CD4-positive, alpha-beta T cell (primary cell): ENCODE results near the gene GRM8. TPM values are rescaled to one million over a fixed set of nuclear protein-coding genes. Genes with fewer than 3 reads are reported as not detected.

ENCODE experiments used
- ATAC-seq: fragments of 200-7000 bp; cut with Tn5 transposase; one replicate; pipeline ENCODE4 v1.10.0; 2022; ENCODE audit warnings: mild to moderate bottlenecking; ENCODE audit not compliant: poor library complexity
- CTCF ChIA-PET: fragments of 350-600 bp; sonication (Branson Sonifier 250); formaldehyde crosslinking; loops from one replicate; lab custom pipeline; 2021; ENCODE audit warnings: antibody characterized with exemption, inconsistent platforms; lab: Charles Lee
- POLR2A ChIA-PET: fragments of 350-600 bp; sonication (Branson Sonifier 250); formaldehyde crosslinking; loops from one replicate; lab custom pipeline; 2021; ENCODE audit warnings: antibody characterized with exemption, inconsistent platforms; lab: Charles Lee
- DNase-seq, 14 experiments: peaks; one replicate each; pipeline ENCODE4 v3.0.0-alpha.2; 2013 to 2020; ENCODE audit warnings: mixed read lengths in 2 of 14
- H3K27ac ChIP-seq, 2 donors: one replicate each; pipeline versions ENCODE4 v1.5.1 to v1.7.0; 2013; ENCODE audit warnings: low read length in 2 of 2, low read depth in 1 of 2, mild to moderate bottlenecking in 1 of 2
- H3K27me3 ChIP-seq, 2 experiments: 1 replicate in 1 of 2; 2 replicates in 1 of 2; pipeline versions ENCODE4 v1.6.1 to v1.7.0; 2013; ENCODE audit warnings: low read length in 2 of 2, control low read depth in 1 of 2, mild to moderate bottlenecking in 1 of 2, moderate library complexity in 1 of 2; ENCODE audit not compliant: insufficient read depth in 2 of 2, control insufficient read depth in 1 of 2
- H3K36me3 ChIP-seq: one replicate; pipeline ENCODE4 v1.6.1; 2013; ENCODE audit warnings: low read length, control low read depth; ENCODE audit not compliant: insufficient read depth
- H3K4me1 ChIP-seq: one replicate; pipeline ENCODE4 v1.6.1; 2013; ENCODE audit warnings: low read length, control low read depth; ENCODE audit not compliant: insufficient read depth
- H3K4me3 ChIP-seq: one replicate; pipeline ENCODE4 v1.5.1; 2013; ENCODE audit warnings: mild to moderate bottlenecking, low read length, moderate library complexity
- H3K9me3 ChIP-seq, 2 experiments: 1 replicate in 1 of 2; 2 replicates in 1 of 2; pipeline versions ENCODE4 v1.6.1 to v1.7.0; 2013; ENCODE audit warnings: low read length in 2 of 2, mild to moderate bottlenecking in 2 of 2, control low read depth in 1 of 2, moderate library complexity in 1 of 2; ENCODE audit not compliant: control insufficient read depth in 1 of 2, insufficient read depth in 1 of 2
- H3K27ac Mint-ChIP-seq: one replicate; pipeline ENCODE4 v1.8.0; 2020; ENCODE audit warnings: mixed read lengths
- H3K27me3 Mint-ChIP-seq: one replicate; pipeline ENCODE4 v1.8.0; 2021; ENCODE audit warnings: mixed read lengths
- H3K36me3 Mint-ChIP-seq: one replicate; pipeline ENCODE4 v1.8.0; 2021; ENCODE audit warnings: low read depth, mixed read lengths
- H3K4me1 Mint-ChIP-seq: one replicate; pipeline ENCODE4 v1.8.0; 2021; ENCODE audit warnings: low read depth, mixed read lengths
- H3K4me3 Mint-ChIP-seq: one replicate; pipeline ENCODE4 v1.8.0; 2020; ENCODE audit warnings: mild to moderate bottlenecking, mixed read lengths
- H3K9me3 Mint-ChIP-seq: one replicate; pipeline ENCODE4 v1.8.0; 2020; ENCODE audit warnings: mixed read lengths
- CTCF ChIP-seq: fragments of 200-600 bp; IDR thresholded peaks from one replicate; pipeline ENCODE4 v1.8.0; 2022; ENCODE audit warnings: antibody characterized with exemption, mild to moderate bottlenecking
- intact Hi-C, 2 experiments: fragments of 100-400 bp; cut with DNase I in 1 of 2; cut with micrococcal nuclease in 1 of 2; formaldehyde crosslinking; loops; one replicate each; pipeline versions ENCODE4 v1.15.1 to v1.9.0; 2023 to 2025; cut with DNase I, micrococcal nuclease
- total RNA-seq, 174 experiments: library from RNA in 2 of 174; stranded (reverse) in 2 of 174; gene quantifications; one replicate each; pipeline ENCODE4 v1.2.3 and lab custom pipeline; 2021 to 2026

The GRM8 gene
- total RNA-seq, 2 experiments from 2014 or later = not detected

GRCh38 chr7:126698909-126699308 lies 553.8 kb downstream of the GRM8 start:
- Histone ChIP-seq H3K27me3 (no peaks in the 10 kb centered on the region), H3K27ac (no peak overlapping the region), H3K4me3 (no peak overlapping the region), H3K9me3 (no peaks in the 10 kb centered on the region), H3K36me3 (no peaks in the 10 kb centered on the region), H3K4me1 (no peaks in the 10 kb centered on the region)
- intact Hi-C loops = no loop called here
- H3K27ac Mint-ChIP-seq = no peak overlapping the region
- no peaks in the 10 kb centered on the region for H3K36me3 Mint-ChIP-seq
- DNase-seq = no peak
- no peaks in the 10 kb centered on the region for H3K9me3 Mint-ChIP-seq
- CTCF ChIA-PET = no interaction called here
- ATAC-seq = no peak
- TF ChIP-seq CTCF = no peak
- no peak overlapping the region for H3K4me3 Mint-ChIP-seq
- POLR2A ChIA-PET = no interaction called here
- no peaks in the 10 kb centered on the region for H3K27me3 Mint-ChIP-seq
- H3K4me1 Mint-ChIP-seq = no peaks in the 10 kb centered on the region

GRCh38 chr7:126698446-126698845 lies 554.3 kb downstream of the GRM8 start:
- DNase-seq (no peak), ATAC-seq (no peak)
- ChIA-PET POLR2A (no interaction called here), CTCF (no interaction called here)
- no peaks in the 10 kb centered on the region for H3K4me1 ChIP-seq
- H3K36me3 Mint-ChIP-seq = no peaks in the 10 kb centered on the region
- no peak overlapping the region for H3K27ac ChIP-seq
- intact Hi-C loops = no loop called here
- no peaks in the 10 kb centered on the region for H3K4me1 Mint-ChIP-seq
- H3K27me3 Mint-ChIP-seq = no peaks in the 10 kb centered on the region
- no peaks in the 10 kb centered on the region for H3K9me3 Mint-ChIP-seq
- H3K36me3 ChIP-seq = no peaks in the 10 kb centered on the region
- no peak overlapping the region for H3K4me3 ChIP-seq
- H3K9me3 ChIP-seq = no peaks in the 10 kb centered on the region
- H3K4me3 Mint-ChIP-seq = no peak overlapping the region
- no peaks in the 10 kb centered on the region for H3K27me3 ChIP-seq
- no peak for TF ChIP-seq CTCF
- no peak overlapping the region for H3K27ac Mint-ChIP-seq

GRCh38 chr7:126696256-126697038 lies 556.3 kb downstream of the GRM8 start:
- no peaks in the 10 kb centered on the region for H3K4me1 Mint-ChIP-seq
- CTCF ChIA-PET = no interaction called here
- H3K36me3 Mint-ChIP-seq = no peaks in the 10 kb centered on the region

More at GRCh38 chr7:126696256-126697038, 556.3 kb downstream of the GRM8 start:
- POLR2A ChIA-PET = no interaction called here
- TF ChIP-seq CTCF = no peak
- intact Hi-C loops = no loop called here
- Mint-ChIP-seq H3K27ac (no peak overlapping the region), H3K27me3 (no peaks in the 10 kb centered on the region), H3K4me3 (no peak overlapping the region), H3K9me3 (no peaks in the 10 kb centered on the region)
- no peaks in the 10 kb centered on the region for H3K27me3 ChIP-seq
- DNase-seq (peak in 2 of 14 experiments; percentile 25 to 26), ATAC-seq (no peak)
- H3K4me3 ChIP-seq = no peak overlapping the region
- peaks cover 0 to under 1% of the 10 kb centered on the region in 2 experiments for H3K9me3 ChIP-seq
- H3K36me3 ChIP-seq = no peaks in the 10 kb centered on the region
- no peaks in the 10 kb centered on the region for H3K4me1 ChIP-seq
- H3K27ac ChIP-seq = no peak overlapping the region
